GM18519 (cell line): ENCODE data around the gene IRF2BPL.
A peak's percentile ranks its signal among the peaks of the same experiment; 100 is the strongest.

ENCODE experiments used
- ATAC-seq: cut with Tn5 transposase; IDR thresholded peaks from one replicate; pipeline ENCODE4 v1.9.1; 2021; ENCODE audit warnings: mild to moderate bottlenecking, moderate library complexity; ENCODE audit not compliant: unreplicated experiment, low FRiP score

Gene IRF2BPL

DNA sequence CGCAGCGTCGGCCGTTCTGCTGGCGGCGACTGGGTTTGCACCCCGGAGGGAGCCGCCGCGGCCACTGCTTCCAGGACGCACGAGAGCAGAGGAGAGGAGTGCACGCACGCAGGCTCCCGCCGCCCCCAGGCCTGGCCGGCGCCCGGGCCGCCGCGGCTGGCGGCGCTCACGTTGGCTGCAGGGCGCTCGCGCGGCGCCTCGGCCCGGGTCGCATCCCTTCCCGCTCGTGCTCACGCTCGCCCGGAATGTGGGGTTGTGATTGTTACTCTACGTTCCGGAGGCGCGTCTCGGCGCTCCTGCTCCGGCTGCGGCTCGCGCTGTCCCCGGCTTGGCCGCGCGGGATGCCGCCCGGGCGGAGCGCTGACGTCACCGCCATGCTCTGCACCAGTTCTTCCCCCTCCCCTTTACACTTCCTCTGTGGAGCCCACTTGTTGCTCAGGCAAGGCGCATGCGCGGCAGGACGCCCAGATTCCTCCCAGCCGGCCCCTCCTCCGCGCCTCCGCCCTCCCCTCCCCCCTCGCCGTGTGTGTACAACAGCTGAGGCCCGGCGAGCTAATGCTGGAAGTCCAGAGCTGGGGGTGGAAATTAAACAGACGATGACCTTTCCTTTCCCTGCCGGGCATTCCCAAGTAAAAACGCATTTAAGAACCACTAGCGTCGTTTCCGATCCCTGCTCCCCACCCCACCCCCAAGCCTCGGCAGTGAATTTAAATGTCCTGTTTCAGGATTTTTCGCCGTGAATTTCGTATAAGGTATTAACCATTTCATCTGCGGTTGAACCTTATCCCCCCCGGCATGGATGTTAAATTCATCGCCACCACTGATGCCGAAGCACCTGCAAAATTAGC is at the start of gene IRF2BPL:
IRF2BPL (minus strand) TSS at position 325 of the 848 bp plus-strand sequence. CDS start 916 bp downstream, outside the sequence.
- ATAC-seq, result peak; percentile 72

DNA sequence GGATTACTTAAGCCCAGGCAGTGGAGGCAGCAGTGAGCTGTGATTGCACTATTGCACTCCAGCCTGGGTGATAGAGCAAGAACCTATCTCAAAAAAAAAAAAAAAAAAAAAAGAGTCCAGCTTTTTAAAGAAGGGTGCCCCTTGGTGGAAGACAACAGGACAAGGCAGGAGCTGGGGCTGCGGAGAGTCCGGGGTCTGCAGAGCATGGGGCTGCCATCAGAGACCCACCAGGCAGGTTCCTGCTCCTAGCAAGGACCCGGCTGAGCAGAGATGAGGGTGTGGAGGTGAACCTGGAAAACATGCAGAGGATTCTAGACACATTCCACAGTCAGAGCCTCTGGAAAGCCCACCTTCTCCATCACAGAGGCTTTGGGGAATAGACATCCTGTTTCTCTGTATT is 48.5 kb upstream of the IRF2BPL start:
- ATAC-seq, result no peak

GRCh38 chr14:77076113-77076631 is 47.7 kb upstream of the IRF2BPL start:
- ATAC-seq, result no peak

DNA sequence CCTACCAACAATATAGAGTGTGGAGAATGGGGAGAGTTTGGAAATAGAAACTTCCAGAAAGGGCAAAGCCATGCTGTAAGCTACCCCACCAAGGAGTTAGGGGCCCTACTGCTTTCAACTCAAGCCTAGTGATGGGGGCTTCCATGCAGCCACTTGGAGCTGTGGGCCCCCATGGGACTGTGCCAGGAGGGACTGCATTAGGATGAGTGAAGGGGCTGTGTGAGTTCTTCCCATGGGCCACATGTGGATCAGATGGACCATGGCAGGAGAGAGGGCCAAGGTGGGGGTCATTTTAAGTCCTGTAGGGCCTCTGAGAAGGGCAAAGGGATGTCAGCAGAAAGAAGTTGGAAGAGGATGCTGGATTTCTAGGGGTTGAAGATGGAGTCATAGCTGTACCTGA is 46.5 kb upstream of the IRF2BPL start:
- no peak for ATAC-seq

GRCh38 chr14:77071938-77072388 is 43.5 kb upstream of the IRF2BPL start:
- ATAC-seq, result no peak

DNA sequence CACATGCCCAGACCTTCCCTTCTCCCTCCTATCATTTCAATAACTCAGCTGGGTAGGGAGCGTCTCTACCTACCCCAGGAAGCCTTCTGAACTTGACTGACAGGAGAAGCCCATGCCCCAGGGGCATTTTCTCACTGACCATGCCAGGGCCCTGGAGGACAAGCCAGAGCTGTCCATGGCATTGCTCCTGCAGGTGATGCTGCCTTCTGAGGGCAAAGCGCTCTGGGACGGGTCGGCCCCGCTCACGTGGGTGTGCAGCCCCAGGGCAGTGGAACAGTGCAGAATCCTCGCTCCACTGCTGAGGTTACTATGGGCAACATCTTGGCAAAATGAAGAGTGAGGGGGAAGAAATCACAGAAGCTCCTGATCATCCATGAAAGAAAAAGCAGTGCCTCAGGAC is 41.0 kb upstream of the IRF2BPL start:
- no peak for ATAC-seq

DNA sequence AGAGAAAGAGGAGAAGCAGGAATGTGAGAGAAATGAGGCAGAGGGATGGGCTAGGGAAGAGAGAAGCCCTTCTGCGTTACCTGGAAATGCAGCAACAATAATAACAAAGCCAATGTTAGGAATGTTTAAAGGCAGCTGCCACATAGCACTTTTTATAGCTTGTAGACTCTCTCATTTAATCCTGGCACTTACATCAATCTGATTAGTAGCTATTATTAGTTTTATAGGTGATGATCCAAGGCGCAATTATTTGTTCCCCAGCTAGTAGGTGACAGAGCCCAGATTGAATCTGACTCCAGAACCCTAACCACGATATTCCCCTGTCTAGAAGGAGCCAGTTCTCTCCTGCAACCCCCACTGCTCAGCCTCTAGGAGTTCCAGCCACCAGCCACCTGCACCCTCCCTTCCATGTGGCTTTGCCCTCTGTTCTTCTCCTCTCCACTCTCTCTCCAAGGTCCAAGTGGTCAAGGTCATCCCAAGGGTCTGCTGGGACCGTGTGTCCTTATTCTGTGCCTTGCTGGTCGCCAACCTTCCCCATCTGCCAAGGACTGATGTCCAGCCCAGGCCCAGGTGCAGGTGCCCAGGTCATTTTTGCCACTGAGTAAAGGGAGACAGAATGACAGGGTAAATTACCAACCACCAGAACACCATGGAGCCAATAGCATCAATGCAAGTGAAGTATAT is 40.2 kb upstream of the IRF2BPL start:
- no peak for ATAC-seq

DNA sequence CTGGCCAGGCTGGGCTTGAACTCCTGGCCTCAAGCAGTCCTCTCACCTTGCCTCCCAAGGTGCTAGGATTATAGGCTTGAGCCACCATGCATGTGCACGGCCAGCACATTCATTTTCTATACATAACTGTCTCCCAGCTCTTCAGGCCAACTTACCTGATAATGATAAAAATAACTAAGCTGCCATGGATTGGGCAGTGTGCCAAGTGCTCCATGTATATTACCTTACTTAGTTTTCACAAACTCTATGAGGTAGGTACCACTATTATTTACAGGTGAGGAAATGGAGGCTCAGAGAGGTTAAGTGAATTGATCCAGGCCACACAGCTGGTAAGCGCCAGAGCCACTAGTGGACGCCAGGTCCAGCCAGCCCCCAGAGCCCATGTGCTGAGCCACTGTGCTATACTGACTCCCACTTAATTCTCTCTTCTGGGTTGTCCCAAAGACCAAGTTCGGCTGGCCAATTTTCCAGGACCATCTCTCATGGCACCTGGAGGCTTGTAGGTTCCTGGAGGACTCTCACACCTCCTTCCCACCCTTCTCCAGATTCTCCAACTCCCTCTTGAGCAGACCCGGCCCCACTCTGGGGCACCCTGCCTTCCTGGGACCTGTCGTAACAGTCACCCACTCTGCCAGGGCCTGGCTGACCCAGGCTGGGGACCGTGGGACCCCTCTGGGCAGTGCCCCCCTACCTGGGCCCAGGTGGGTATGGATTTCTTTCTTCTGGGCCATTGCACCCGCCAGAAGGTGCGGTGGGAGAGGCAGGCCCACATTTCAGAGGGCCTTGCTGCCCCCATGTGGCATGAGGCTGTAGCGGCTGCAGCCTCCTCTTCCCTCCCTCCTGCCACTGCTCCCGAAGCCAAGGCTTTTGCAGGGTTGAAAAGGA is 39.4 kb upstream of the IRF2BPL start:
- ATAC-seq, result no peak

GRCh38 chr14:77066578-77067172 is 38.2 kb upstream of the IRF2BPL start:
- ATAC-seq, result no peak

DNA sequence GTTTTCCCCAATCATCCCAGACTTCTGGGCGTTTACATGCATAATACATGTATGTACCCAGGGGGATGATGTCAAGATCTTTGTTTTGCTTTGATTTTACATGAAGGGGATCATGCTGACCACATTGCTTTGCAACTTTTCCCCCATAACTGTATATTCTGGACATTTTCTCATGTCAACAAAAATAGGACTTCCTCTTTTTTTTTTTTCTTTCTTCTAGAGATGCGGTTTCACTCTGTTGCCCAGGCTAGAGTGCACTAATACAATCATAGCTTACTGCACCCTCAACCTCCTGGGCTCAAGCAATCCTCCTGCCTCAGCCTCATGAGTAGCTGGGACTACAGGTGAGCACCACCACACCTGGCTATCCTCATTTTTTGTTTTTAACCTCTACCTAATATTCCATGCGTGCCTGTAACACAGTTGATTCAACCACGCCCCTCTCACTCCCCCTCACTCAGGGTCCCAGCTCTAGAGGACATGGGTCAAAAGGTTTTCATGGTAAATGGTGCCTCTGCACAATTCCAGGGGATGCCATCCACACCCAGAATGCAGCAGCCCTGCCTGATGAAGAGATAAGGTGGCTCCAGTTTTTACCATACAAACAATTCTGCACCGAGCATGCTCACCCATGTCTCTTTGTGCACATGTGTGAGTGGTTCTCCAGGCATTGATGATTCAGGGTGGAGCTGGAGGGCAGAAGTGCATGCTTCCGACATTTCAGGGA is 37.5 kb upstream of the IRF2BPL start:
- ATAC-seq, result no peak

DNA sequence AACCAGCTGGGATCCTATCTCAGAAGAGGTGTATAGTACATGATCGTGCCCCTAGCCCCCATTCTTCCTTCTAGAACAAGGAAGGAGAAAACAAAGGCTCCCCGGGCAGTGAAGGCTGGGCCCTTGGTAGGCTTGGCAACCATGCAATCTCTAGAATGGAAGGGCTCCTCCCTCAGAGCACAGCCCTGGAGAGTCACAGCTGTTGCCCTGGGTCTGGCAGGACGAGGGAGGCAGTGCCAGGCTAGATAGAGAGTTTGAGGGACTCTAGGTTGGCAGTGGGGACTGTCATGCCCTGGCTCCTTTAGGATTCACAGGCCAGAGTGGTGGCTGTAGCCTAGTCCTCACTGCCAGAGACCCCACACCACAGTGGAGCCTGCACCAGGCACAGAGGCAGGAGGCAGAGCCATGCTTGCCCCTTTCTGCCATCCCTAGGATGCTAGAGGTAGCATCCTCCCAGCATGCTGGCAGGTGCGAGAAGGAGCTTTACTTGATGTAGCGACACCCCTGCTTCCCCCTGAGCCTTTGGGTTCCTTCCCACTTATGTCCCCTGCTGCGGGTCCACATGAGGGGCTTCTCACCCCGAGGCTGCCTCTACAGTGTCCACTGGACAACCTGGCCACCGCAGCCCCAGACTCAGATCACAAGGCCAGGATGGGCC is 36.1 kb upstream of the IRF2BPL start:
- ATAC-seq, result no peak

DNA sequence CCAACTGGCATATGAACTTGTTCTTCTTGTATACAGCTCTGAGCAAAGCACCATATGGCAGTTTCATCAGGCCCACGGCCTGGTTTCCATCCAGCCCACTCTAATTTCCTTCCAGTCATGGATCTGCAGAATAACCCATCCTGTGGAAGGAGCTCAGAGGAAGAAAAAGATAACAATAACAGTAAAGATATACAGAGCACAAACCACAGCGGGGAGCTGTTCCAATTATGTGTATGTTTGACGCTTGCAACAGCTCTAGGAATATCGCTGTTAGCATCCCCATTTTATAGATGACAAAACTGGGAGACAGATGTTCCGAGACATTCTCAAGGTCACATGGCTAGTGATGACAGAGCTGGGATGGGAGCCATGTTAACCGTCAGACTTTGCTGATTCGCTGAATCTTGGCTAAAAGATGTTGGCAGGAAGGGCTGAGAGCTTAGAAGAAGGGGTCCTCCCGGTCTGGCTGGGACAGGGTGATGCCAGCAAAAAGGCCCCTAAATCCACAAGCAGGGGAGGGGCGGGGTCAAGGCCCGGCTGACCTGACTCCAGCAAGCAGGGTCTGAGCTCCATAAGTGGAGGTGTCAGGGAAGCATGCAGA is 35.2 kb upstream of the IRF2BPL start:
- no peak for ATAC-seq

DNA sequence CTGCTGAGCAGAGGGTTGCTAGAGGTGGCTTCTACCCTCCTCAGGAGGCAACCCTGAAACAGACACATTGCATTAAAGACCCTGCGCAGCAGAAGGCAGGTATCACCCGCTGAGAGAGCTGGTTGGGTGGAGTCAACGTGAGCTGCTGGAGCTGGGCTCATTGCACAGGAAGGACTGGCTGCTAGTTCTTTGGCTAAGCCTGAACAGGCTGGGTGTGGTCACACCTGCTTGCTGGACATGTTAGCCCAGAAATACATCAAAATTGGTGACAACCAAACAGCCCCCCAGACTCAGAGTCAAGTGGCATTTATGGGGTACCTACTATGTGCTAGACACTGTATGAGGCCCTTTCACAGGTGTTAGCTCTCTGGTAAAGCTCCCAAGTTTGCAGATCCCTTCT is 33.8 kb upstream of the IRF2BPL start:
- no peak for ATAC-seq

DNA sequence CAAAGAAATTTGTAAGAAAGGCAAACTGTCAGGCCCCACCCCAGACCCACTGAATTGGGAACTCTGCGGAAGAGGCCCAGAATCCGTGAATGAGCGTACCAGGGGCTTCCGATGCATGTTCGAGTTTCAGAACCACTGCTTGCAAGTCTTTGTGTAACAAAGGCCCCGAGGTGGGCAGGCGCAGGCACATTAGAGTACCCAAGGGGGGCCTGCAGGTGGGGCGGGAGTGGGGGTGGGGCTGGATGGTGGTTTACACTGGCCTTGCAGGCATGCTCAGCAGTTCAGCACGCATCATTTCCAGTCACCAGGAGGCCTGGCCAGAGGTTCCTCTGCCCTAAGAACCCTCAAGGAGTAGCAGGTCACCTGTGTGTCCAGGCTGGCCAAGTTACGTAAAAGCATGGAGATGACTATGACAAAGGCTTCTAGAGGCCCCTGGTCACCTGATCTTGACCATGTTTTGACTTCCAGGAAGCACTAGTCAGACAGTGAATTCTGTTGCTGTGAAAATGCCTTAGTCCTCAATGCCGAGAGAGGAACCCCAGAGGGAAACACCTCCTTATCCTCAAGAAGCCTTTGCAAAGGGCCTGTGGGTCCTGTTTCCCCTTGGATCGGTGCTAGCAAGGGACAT is 33.2 kb upstream of the IRF2BPL start:
- no peak for ATAC-seq

GRCh38 chr14:77059276-77059915 is 30.9 kb upstream of the IRF2BPL start:
- ATAC-seq, result no peak

- ATAC-seq, result no peak
Observed at GRCh38 chr14:77058785-77059184, 30.3 kb upstream of the IRF2BPL start.

- ATAC-seq, result no peak
Observed at GRCh38 chr14:77058117-77058516, 29.6 kb upstream of the IRF2BPL start.

DNA sequence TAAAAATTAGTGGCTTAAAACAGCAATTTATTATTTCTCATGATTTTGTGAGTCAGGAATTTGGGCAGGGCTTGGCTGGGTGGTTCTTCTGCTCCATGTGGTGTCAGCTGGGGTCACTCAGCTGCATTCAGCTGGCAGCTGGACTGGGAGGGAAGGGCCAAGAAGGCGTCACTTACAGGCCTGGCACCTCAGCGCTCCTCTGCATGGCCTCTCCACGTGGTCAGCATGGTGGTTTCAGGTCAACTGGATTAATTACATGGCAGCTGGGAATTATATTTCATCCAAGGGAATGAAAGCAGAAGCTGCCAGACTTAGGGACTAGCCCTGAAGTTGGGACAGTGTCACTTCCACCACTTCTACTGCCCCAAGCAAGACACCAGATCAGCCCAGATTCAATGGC is 27.5 kb upstream of the IRF2BPL start:
- ATAC-seq, result no peak
